ENCODE results near the gene CLPSL2.

The CLPSL2 gene

GRCh38 chr6:35754452-35755277, 21.7 kb upstream of the CLPSL2 start:
- peak; percentile 70 to 90 for DNase-seq (ENCODE audit: low read depth in 1 of 2, low spot score in 1 of 2)
- no peak for TF ChIP-seq JUND (IDR thresholded peaks at IDR 0.05; ENCODE audit: low read depth)
- in situ Hi-C loops (cut with HindIII; ENCODE audit: low pct_unique_long_range_greater_than_20kb, low sequenced_read_pairs): no loop called here

DNA sequence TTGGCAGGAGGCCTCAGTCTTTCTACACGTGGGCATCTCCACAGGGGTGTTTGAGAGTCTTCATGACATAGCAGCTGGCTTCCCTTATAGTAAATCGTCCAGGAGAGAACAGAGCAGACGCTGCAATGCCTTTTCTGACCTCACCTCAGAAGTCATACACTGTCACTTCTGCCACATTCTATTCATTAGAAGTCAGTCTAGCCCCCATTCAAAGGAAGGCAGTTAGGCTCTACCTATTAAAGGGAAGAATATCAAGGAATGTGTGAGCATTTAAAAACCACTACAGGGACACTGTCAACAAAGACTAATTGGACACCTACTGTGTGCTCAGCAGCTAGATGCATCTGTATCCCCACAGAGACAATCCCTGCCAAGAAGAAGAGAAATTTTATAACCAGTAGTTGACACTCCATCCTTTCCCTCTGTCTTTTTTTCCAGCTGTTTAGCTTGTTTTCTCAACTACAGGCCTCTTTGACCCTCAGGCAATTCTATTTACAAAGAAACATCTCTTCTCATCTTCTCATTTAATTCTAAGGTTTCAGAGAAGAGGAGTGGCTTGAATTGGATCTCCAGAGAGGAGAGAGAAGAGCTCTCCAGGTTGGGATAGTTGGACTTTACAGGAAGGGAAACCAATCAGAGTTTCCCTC, 21.0 kb upstream of the CLPSL2 start:
- no peak for DNase-seq (ENCODE audit: low read depth in 1 of 2, low spot score in 1 of 2)
- TF ChIP-seq JUND (IDR thresholded peaks at IDR 0.05; ENCODE audit: low read depth): no peak
- in situ Hi-C loops (cut with HindIII; ENCODE audit: low pct_unique_long_range_greater_than_20kb, low sequenced_read_pairs): no loop called here

GRCh38 chr6:35757456-35758123, 18.8 kb upstream of the CLPSL2 start:
- TF ChIP-seq JUND (IDR thresholded peaks at IDR 0.05; ENCODE audit: low read depth): no peak
- in situ Hi-C loops (cut with HindIII; ENCODE audit: low pct_unique_long_range_greater_than_20kb, low sequenced_read_pairs): no loop called here
- DNase-seq (ENCODE audit: low read depth in 1 of 2, low spot score in 1 of 2): peak in 1 of 2 experiments; percentile 79

- in situ Hi-C loops (cut with HindIII; ENCODE audit: low pct_unique_long_range_greater_than_20kb, low sequenced_read_pairs): no loop called here
- TF ChIP-seq JUND (IDR thresholded peaks at IDR 0.05; ENCODE audit: low read depth): no peak
- no peak for DNase-seq (ENCODE audit: low read depth in 1 of 2, low spot score in 1 of 2)
Measured at GRCh38 chr6:35759426-35759825, 17.0 kb upstream of the CLPSL2 start.

GRCh38 chr6:35765739-35766138, 10.7 kb upstream of the CLPSL2 start:
- in situ Hi-C loops (cut with HindIII; ENCODE audit: low pct_unique_long_range_greater_than_20kb, low sequenced_read_pairs): no loop called here
- no peak for DNase-seq (ENCODE audit: low read depth in 1 of 2, low spot score in 1 of 2)

GRCh38 chr6:35769211-35769610, 7.2 kb upstream of the CLPSL2 start:
- in situ Hi-C loops (cut with HindIII; ENCODE audit: low pct_unique_long_range_greater_than_20kb, low sequenced_read_pairs): no loop called here
- DNase-seq (ENCODE audit: low read depth in 1 of 2, low spot score in 1 of 2): no peak
- no peak for TF ChIP-seq JUND (IDR thresholded peaks at IDR 0.05; ENCODE audit: low read depth)

More at GRCh38 chr6:35765739-35766138, 10.7 kb upstream of the CLPSL2 start:
- no peak for TF ChIP-seq JUND (IDR thresholded peaks at IDR 0.05; ENCODE audit: low read depth)

DNA sequence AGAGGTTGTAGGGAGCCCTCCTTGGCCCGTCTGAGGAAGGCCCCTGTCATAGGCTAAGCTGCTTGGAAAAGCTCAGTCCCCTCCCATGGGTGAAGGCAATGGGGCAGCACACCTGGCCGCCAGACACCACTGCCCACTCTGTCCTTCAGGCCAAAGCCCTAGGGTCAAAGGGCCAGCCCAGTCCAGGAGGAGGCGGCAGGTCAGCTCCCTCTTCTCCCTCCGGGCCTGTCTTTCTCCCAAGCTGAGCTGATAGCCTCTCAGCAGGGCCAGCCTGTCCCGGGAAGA, 5.1 kb upstream of the CLPSL2 start:
- in situ Hi-C loops (cut with HindIII; ENCODE audit: low pct_unique_long_range_greater_than_20kb, low sequenced_read_pairs): no loop called here
- no peak for TF ChIP-seq JUND (IDR thresholded peaks at IDR 0.05; ENCODE audit: low read depth)
- DNase-seq (ENCODE audit: low read depth in 1 of 2, low spot score in 1 of 2): no peak

DNA sequence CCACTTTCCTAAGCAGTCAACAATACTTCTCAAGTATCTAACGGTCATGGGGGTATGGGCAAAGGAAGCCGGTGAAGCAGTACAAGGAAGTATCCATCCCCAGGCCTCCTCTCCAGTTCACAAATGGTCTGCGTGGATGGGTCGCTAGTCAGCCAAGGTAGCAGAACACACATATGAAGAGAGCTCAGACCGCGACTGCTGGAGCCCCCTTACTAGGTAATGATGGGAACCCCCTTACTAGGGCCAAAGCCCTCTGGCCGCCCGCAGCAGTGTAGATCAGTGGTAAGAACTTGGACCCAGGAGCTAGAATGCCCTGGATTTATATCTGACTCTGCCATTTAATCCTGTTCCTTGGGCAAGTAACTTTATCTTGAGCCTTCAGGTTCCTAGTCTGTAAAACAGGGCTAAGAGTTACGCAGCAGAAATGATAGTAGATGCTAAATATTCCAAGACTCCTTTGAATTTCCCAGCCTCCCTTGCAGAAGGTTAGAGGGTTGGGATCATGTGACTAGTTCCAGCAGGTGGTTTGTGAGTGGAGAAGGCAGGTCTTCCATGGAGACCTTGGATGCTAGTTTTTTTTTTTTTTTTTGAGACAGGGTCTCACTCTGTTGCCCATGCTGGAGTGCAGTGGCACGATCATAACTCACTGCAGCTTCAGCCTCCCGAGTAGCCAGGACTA, 2.1 kb upstream of the CLPSL2 start:
- in situ Hi-C loops (cut with HindIII; ENCODE audit: low pct_unique_long_range_greater_than_20kb, low sequenced_read_pairs): no loop called here
- TF ChIP-seq JUND (IDR thresholded peaks at IDR 0.05; ENCODE audit: low read depth): no peak
- no peak for DNase-seq (ENCODE audit: low read depth in 1 of 2, low spot score in 1 of 2)

DNA sequence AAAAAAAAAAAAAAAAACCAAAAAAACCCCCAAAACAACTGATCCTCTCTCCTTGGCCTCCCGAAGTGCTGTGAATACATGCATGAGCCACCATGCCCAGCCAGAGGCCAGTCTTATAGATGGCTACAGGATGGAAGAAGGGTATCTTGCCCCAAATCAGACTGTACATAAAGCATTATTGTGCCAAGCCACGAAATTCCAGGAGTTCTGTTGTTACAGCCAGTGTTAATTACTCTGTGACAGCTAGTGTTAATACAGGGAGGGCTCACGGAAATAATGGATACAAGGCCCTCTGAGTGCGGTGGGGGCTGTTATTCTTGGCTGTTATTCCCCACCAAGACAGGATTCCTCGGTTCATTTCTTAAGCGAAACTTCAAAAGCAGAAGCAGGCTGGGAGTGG, 1.4 kb upstream of the CLPSL2 start:
- no peak for TF ChIP-seq JUND (IDR thresholded peaks at IDR 0.05; ENCODE audit: low read depth)
- peak in 1 of 2 experiments; percentile 93 for DNase-seq (ENCODE audit: low read depth in 1 of 2, low spot score in 1 of 2)
- in situ Hi-C loops (cut with HindIII; ENCODE audit: low pct_unique_long_range_greater_than_20kb, low sequenced_read_pairs): no loop called here

DNA sequence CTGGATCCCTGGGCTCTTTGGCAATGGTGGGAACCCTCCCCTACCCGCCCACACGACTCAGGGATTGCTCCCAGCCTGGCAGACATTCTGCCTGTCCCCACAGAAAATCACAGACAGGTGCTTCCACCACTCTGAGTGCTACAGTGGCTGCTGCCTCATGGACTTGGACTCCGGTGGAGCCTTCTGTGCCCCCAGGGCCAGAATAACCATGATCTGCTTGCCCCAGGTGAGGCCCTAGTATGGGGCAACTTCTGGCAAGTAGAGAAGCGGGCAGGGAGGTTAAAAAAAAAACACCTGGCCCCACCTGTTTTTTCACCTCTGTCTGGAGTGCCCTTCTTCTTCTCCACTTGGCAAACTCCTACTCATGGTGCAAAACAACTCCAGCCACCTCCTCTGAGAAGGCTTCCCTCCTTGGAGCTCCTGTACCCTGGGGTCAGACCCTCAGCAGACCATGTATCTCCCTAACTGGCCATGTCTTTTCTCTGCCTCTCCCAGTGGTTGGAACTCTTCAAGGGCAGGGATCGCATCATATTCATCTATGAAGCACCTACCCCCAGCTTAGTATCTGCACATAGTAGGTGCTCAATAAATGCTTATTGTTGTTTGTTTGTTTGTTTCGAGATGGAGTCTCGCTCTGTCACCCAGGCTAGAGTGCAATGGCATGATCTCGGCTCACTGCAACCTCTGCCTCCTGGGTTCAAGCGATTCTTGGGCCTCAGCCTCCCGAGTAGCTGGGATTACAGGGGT, 1.1 kb downstream of the CLPSL2 start:
- DNase-seq (ENCODE audit: low read depth in 1 of 2, low spot score in 1 of 2): peak in 1 of 2 experiments; percentile 57
- in situ Hi-C loops (cut with HindIII; ENCODE audit: low pct_unique_long_range_greater_than_20kb, low sequenced_read_pairs): no loop called here
- TF ChIP-seq JUND (IDR thresholded peaks at IDR 0.05; ENCODE audit: low read depth): no peak

- DNase-seq (ENCODE audit: low read depth in 1 of 2, low spot score in 1 of 2): no peak
- TF ChIP-seq JUND (IDR thresholded peaks at IDR 0.05; ENCODE audit: low read depth): no peak
- in situ Hi-C loops (cut with HindIII; ENCODE audit: low pct_unique_long_range_greater_than_20kb, low sequenced_read_pairs): no loop called here
Measured at GRCh38 chr6:35778437-35778836, 2.0 kb downstream of the CLPSL2 start.

DNA sequence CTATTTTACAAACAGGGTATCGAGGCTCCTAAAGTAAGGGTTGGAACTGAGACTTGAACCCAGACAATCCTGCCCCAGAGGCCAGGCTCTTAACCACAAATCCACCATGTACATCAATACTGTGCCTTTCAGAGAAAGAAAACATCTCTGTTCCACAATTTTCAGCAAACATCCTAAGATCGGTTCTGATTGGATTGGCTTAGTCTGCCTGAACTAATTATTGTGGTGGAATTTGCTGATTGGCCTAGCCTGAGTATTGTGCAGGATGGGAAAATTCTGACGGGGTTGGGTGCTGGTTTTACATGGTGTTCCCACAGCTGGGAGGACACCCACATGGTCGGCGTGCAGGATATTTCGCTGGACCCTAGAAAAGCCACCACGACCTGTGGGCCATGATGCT, 4.3 kb downstream of the CLPSL2 start, which contains the start of gene CLPSL1:
TSS of gene CLPSL1 (plus strand) at position 301 of the 400 bp plus-strand sequence. CDS start at position 393, 92 bp downstream.
- TF ChIP-seq JUND (IDR thresholded peaks at IDR 0.05; ENCODE audit: low read depth): no peak
- in situ Hi-C loops (cut with HindIII; ENCODE audit: low pct_unique_long_range_greater_than_20kb, low sequenced_read_pairs): no loop called here
- DNase-seq (ENCODE audit: low read depth in 1 of 2, low spot score in 1 of 2): no peak

All from T47D (cell line).